ENCODE results near the gene ALG12. TPM values are rescaled to one million over a fixed set of nuclear protein-coding genes. Genes with fewer than 3 reads are reported as not detected.

ALG12 gene
- total and polyA plus RNA-seq, 2 of the 13 experiments (the other 11 are each of a cell fraction or from before 2014, with no cell fraction given), result 7.8 to 15.8 TPM

DNA sequence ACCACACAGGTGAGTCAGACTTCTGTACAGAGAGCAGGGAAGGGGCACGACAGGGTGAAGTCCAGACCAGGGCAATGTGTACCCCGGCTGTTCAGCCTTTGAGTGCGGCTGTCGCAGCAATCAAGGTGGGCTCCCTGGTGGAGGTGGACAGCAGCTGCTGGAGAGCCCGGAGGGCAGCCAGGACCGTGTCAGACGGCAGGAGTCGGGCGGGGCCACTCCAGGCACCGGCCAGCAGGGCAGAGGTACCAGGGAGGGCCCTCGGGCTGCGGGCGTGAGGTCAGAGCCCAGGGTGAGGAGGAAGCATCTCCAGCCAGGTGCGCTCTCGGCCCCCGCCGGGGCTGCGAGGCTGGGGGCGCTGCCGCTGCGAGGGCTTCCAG lies 41.5 kb upstream of the ALG12 start:
- DNase-seq (ENCODE audit: low spot score), result peak; percentile 74
- ATAC-seq, result peak; percentile 27
- in situ Hi-C loops (cut with HindIII; ENCODE audit: extremely low pct_ligation_motif_present, low pct_unique_long_range_greater_than_20kb), result no loop called here
- Histone ChIP-seq H4K20me1 (ENCODE audit: insufficient read depth, low read length) (peaks cover 32% of the 10 kb centered on the region), H3K36me3 (replicated peaks in 1 of 2; ENCODE audit: control insufficient read depth in 1 of 2, insufficient read depth in 2 of 2, low read length in 2 of 2) (peaks cover 9 to 23% of the 10 kb centered on the region in 2 experiments), H3K4me2 (ENCODE audit: low read depth, low read length) (peak overlapping the region; percentile 99), H3K27ac (ENCODE audit: extremely low read length, insufficient read depth, low read length) (peak overlapping the region; percentile 87), H3K9me3 (ENCODE audit: low read length) (no peaks in the 10 kb centered on the region), H3K79me2 (ENCODE audit: insufficient read depth, low read length) (peaks cover 36% of the 10 kb centered on the region), H3K27me3 (ENCODE audit: control insufficient read depth in 1 of 2, insufficient read depth in 2 of 2, low read length in 2 of 2) (no peaks in the 10 kb centered on the region; a peak in 1 of 5 replicates), H3K9ac (ENCODE audit: insufficient read depth, low read depth, low read length) (peak overlapping the region; percentile 93), H2AFZ (ENCODE audit: low read length) (no peak overlapping the region), H3K4me1 (ENCODE audit: insufficient read depth, low read length) (peaks cover 75% of the 10 kb centered on the region), H3K4me3 (replicated peaks in 1 of 3; ENCODE audit: insufficient read depth in 1 of 3, low read depth in 2 of 3, low read length in 3 of 3) (peak overlapping the region; percentile 52 to 83 (median 71))
- intact Hi-C loops (cut with micrococcal nuclease; ENCODE audit: unreplicated experiment), result no loop called here
- WGBS (ENCODE audit: low lambda C conversion rate), result 0% methylated on average over 5 of the region's 21 CpGs
- BruUV-seq (replicated peaks), result TSS peak; percentile 94
- ChIA-PET CTCF (ENCODE audit: low intra/inter-chr PET ratio, low total read pairs) (interaction anchor here (1.9 kb wide), 1 partner anchor 29 kb away, joined by 4 read pairs; no protein-coding TSS in a partner anchor), POLR2A (interaction anchor here (1.1 to 18.6 kb wide), 6 partner anchors 4 to 29 kb away, joined by 3 to 722 read pairs (median 47); partner anchors contain the start of gene PIM3)
- no peak for FAIRE-seq
- TF ChIP-seq ZFP37 (CRISPR knock-in tag; IDR thresholded peaks at IDR 0.05; ENCODE audit: borderline replicate concordance) (no peak), HOXA3 (CRISPR knock-in tag; IDR thresholded peaks at IDR 0.05) (0 out of 2 replicates have a peak, but pooled peaks have one; percentile 5), MTF2 (CRISPR knock-in tag; IDR thresholded peaks at IDR 0.05; ENCODE audit: borderline replicate concordance) (peak; percentile 75; the same call in 1 of the 2 replicates), DPF2 (CRISPR knock-in tag; IDR thresholded peaks at IDR 0.05; ENCODE audit: borderline replicate concordance, low read depth) (no peak), GTF2F1 (IDR thresholded peaks at IDR 0.05; ENCODE audit: low read length) (no peak), SNAPC5 (CRISPR knock-in tag; IDR thresholded peaks at IDR 0.05; ENCODE audit: borderline replicate concordance) (no peak), ZNF34 (CRISPR knock-in tag; IDR thresholded peaks at IDR 0.05; ENCODE audit: borderline replicate concordance) (no peak), ISX (CRISPR knock-in tag; conservative IDR thresholded peaks at IDR 0.05) (no peak), ZNF280B (CRISPR knock-in tag; IDR thresholded peaks at IDR 0.05; ENCODE audit: borderline replicate concordance) (0 out of 2 replicates have a peak, but pooled peaks have one; percentile 30), PRDM15 (CRISPR knock-in tag; IDR thresholded peaks at IDR 0.05) (peak; percentile 37; the same call in 1 of the 2 replicates), NR2C2 (CRISPR knock-in tag; IDR thresholded peaks at IDR 0.05; ENCODE audit: borderline replicate concordance) (peak; percentile 14; the same call in 1 of the 2 replicates), ZNF576 (CRISPR knock-in tag; IDR thresholded peaks at IDR 0.05) (no peak), MED1 (CRISPR knock-in tag; IDR thresholded peaks at IDR 0.05) (no peak), POLR2G (IDR thresholded peaks at IDR 0.05; ENCODE audit: low read depth, low read length) (no peak), SRSF1 (optimal IDR thresholded peaks at IDR 0.05; ENCODE audit: low read depth, low read length) (peak; percentile 71), ZBTB42 (CRISPR knock-in tag; IDR thresholded peaks at IDR 0.05) (0 out of 2 replicates have a peak, but pooled peaks have one; percentile 10)
- TF ChIP-seq, protein P1, sequence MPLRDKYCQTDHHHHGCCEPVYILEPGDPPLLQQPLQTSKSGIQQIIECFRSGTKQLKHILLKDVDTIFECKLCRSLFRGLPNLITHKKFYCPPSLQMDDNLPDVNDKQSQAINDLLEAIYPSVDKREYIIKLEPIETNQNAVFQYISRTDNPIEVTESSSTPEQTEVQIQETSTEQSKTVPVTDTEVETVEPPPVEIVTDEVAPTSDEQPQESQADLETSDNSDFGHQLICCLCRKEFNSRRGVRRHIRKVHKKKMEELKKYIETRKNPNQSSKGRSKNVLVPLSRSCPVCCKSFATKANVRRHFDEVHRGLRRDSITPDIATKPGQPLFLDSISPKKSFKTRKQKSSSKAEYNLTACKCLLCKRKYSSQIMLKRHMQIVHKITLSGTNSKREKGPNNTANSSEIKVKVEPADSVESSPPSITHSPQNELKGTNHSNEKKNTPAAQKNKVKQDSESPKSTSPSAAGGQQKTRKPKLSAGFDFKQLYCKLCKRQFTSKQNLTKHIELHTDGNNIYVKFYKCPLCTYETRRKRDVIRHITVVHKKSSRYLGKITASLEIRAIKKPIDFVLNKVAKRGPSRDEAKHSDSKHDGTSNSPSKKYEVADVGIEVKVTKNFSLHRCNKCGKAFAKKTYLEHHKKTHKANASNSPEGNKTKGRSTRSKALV (CRISPR knock-in tag; IDR thresholded peaks at IDR 0.05), result no peak
